ENCODE data around the gene NAP1L5. TPM values are rescaled to one million over a fixed set of nuclear protein-coding genes. Genes with fewer than 3 reads are reported as not detected.

The NAP1L5 gene
- total and polyA plus RNA-seq, 11 donors: 2.7 to 7.9 (median 4.5) TPM

- peak in 2 of 4 donors; percentile 12 to 25 for ATAC-seq
- intact Hi-C loops (cut with DNase I): loop anchor here in 1 of 10 donors (5.0 kb wide), 1 partner anchor 37 kb away; no protein-coding TSS in a partner anchor
- Histone ChIP-seq H3K4me3 (no peak overlapping the region), H3K9me3 (peaks cover 0 to 26% (median 11%) of the 10 kb centered on the region in 12 donors), H3K27ac (peak overlapping the region in 6 of 12 donors; percentile 13 to 54 (median 24)), H3K27me3 (no peaks in the 10 kb centered on the region), H3K4me1 (peaks cover 0 to 48% (median 28%) of the 10 kb centered on the region in 12 donors), H3K36me3 (peaks cover 0 to 66% (median 51%) of the 10 kb centered on the region in 9 donors)
- DNase-seq: no peak
- no peak for TF ChIP-seq CTCF (IDR thresholded peaks at IDR 0.05)
- no peak for TF ChIP-seq POLR2A (IDR thresholded peaks at IDR 0.05)
- WGBS, 4 donors: 62 to 78% (median 71%) methylated on average over 10 of the region's 10 CpGs
These were observed 23.1 kb upstream of the NAP1L5 start for GRCh38 chr4:88720451-88721428.

GRCh38 chr4:88719381-88719780, 21.8 kb upstream of the NAP1L5 start:
- 94 to 100% (median 99%) methylated on average over 1 of the region's 1 CpG for WGBS, 4 donors
- no peaks in the 10 kb centered on the region for H3K27me3 ChIP-seq
- peaks cover 0 to 44% (median 28%) of the 10 kb centered on the region in 12 donors for H3K4me1 ChIP-seq
- TF ChIP-seq CTCF (IDR thresholded peaks at IDR 0.05) (no peak), POLR2A (IDR thresholded peaks at IDR 0.05) (no peak)
- intact Hi-C loops (cut with DNase I): loop anchor here in 1 of 10 donors (10.0 kb wide), 1 partner anchor 75 kb away; no protein-coding TSS in a partner anchor
- DNase-seq: no peak
- peaks cover 0 to 54% (median 39%) of the 10 kb centered on the region in 9 donors for H3K36me3 ChIP-seq
- ATAC-seq: no peak
- no peak overlapping the region for H3K4me3 ChIP-seq
- peak overlapping the region in 1 of 12 donors; percentile 9 for H3K27ac ChIP-seq
- H3K9me3 ChIP-seq: peaks cover 0 to 26% (median 11%) of the 10 kb centered on the region in 12 donors

- peaks cover 0 to 33% (median 24%) of the 10 kb centered on the region in 12 donors for H3K4me1 ChIP-seq
- intact Hi-C loops (cut with DNase I): loop anchor here in 1 of 10 donors (10.0 kb wide), 1 partner anchor 77 kb away; no protein-coding TSS in a partner anchor
- WGBS, 4 donors: 97 to 98% (median 98%) methylated on average over 5 of the region's 5 CpGs
- no peak overlapping the region for H3K27ac ChIP-seq
- H3K27me3 ChIP-seq: no peaks in the 10 kb centered on the region
- H3K9me3 ChIP-seq: peaks cover 0 to 26% (median 11%) of the 10 kb centered on the region in 12 donors
- TF ChIP-seq CTCF (IDR thresholded peaks at IDR 0.05): no peak
- TF ChIP-seq POLR2A (IDR thresholded peaks at IDR 0.05): no peak
- ATAC-seq (no peak), DNase-seq (no peak)
- H3K4me3 ChIP-seq: no peak overlapping the region
- peaks cover 0 to 41% (median 31%) of the 10 kb centered on the region in 9 donors for H3K36me3 ChIP-seq
These were observed 20.5 kb upstream of the NAP1L5 start for GRCh38 chr4:88718098-88718497.

GRCh38 chr4:88713782-88714181, 16.2 kb upstream of the NAP1L5 start:
- 92 to 96% (median 94%) methylated on average over 1 of the region's 1 CpG for WGBS, 4 donors
- peaks cover 0 to 74% (median 49%) of the 10 kb centered on the region in 9 donors for H3K36me3 ChIP-seq

More at GRCh38 chr4:88713782-88714181, 16.2 kb upstream of the NAP1L5 start:
- H3K9me3 ChIP-seq: peaks cover 0 to 31% (median 11%) of the 10 kb centered on the region in 12 donors
- DNase-seq (no peak), ATAC-seq (no peak)
- no peak overlapping the region for H3K4me3 ChIP-seq
- no peaks in the 10 kb centered on the region for H3K27me3 ChIP-seq
- no peaks in the 10 kb centered on the region for H3K4me1 ChIP-seq
- H3K27ac ChIP-seq: no peak overlapping the region
- intact Hi-C loops (cut with DNase I): loop anchor here in 2 of 10 donors (5.0 to 10.0 kb wide), 2 partner anchors 74 to 81 kb away; no protein-coding TSS in a partner anchor
- TF ChIP-seq CTCF (IDR thresholded peaks at IDR 0.05) (no peak), POLR2A (IDR thresholded peaks at IDR 0.05) (no peak)
